Ectodermal cell (in vitro differentiated cells): ENCODE measurements around the gene SLC25A23.

Experiments used
- H3K27ac ChIP-seq: 2 replicates; pipeline ENCODE4 v1.7.0; 2013; ENCODE audit warnings: mild to moderate bottlenecking, low read depth, low read length; ENCODE audit not compliant: insufficient read depth, poor library complexity, severe bottlenecking
- H3K27me3 ChIP-seq: 2 replicates; pipeline ENCODE4 v1.7.0; 2013; ENCODE audit warnings: mild to moderate bottlenecking, low read length; ENCODE audit not compliant: insufficient read depth, control insufficient read depth, poor library complexity, severe bottlenecking
- H3K36me3 ChIP-seq: one replicate; pipeline ENCODE4 v1.7.0; 2013; ENCODE audit warnings: low read length; ENCODE audit not compliant: control insufficient read depth, insufficient read depth
- H3K4me1 ChIP-seq: one replicate; pipeline ENCODE4 v1.7.0; 2013; ENCODE audit warnings: low read length; ENCODE audit not compliant: control insufficient read depth, insufficient read depth
- H3K4me3 ChIP-seq: 2 replicates; pipeline ENCODE4 v1.7.0; 2013; ENCODE audit warnings: low read depth, low read length, control low read depth; ENCODE audit not compliant: insufficient read depth
- H3K9me3 ChIP-seq: 2 replicates; pipeline ENCODE4 v1.7.0; 2013; ENCODE audit warnings: mild to moderate bottlenecking, low read length, moderate library complexity; ENCODE audit not compliant: control insufficient read depth
- WGBS, 2 experiments: methylation state at CpG; one replicate each; pipeline ENCODE4 v1.1.7; 2013; ENCODE audit warnings: missing lambda C conversion rate in 2 of 2; 5-methylcytosine and 5-hydroxymethylcytosine counted together

Gene SLC25A23

GRCh38 chr19:6494438-6495036 is 34.9 kb upstream of the SLC25A23 start:
- Histone ChIP-seq H3K27me3 (no peaks in the 10 kb centered on the region), H3K36me3 (no peaks in the 10 kb centered on the region), H3K4me3 (no peak overlapping the region), H3K27ac (no peak overlapping the region), H3K4me1 (no peaks in the 10 kb centered on the region), H3K9me3 (no peaks in the 10 kb centered on the region)
- 87 to 88% methylated on average over 8 of the region's 8 CpGs for WGBS, 2 experiments

GRCh38 chr19:6491802-6492592 is 32.4 kb upstream of the SLC25A23 start:
- H3K4me1 ChIP-seq = no peaks in the 10 kb centered on the region
- no peak overlapping the region for H3K4me3 ChIP-seq
- no peak overlapping the region for H3K27ac ChIP-seq
- H3K9me3 ChIP-seq = no peaks in the 10 kb centered on the region
- no peaks in the 10 kb centered on the region for H3K27me3 ChIP-seq
- WGBS, 2 experiments = 88% methylated on average over 4 of the region's 4 CpGs
- no peaks in the 10 kb centered on the region for H3K36me3 ChIP-seq

GRCh38 chr19:6490134-6490533 is 30.5 kb upstream of the SLC25A23 start:
- no peaks in the 10 kb centered on the region for H3K4me1 ChIP-seq
- no peaks in the 10 kb centered on the region for H3K27me3 ChIP-seq
- no peaks in the 10 kb centered on the region for H3K9me3 ChIP-seq
- no peak overlapping the region for H3K27ac ChIP-seq
- H3K4me3 ChIP-seq = no peak overlapping the region
- no peaks in the 10 kb centered on the region for H3K36me3 ChIP-seq
- 82 to 84% methylated on average over 2 of the region's 2 CpGs for WGBS, 2 experiments

GRCh38 chr19:6489278-6490061 is 29.9 kb upstream of the SLC25A23 start:
- H3K9me3 ChIP-seq = no peaks in the 10 kb centered on the region
- 76% methylated on average over 15 of the region's 15 CpGs for WGBS, 2 experiments
- no peak overlapping the region for H3K27ac ChIP-seq
- H3K4me3 ChIP-seq = no peak overlapping the region
- no peaks in the 10 kb centered on the region for H3K27me3 ChIP-seq
- no peaks in the 10 kb centered on the region for H3K4me1 ChIP-seq
- no peaks in the 10 kb centered on the region for H3K36me3 ChIP-seq

GRCh38 chr19:6484831-6485230 is 25.2 kb upstream of the SLC25A23 start:
- Histone ChIP-seq H3K36me3 (no peaks in the 10 kb centered on the region), H3K4me1 (no peaks in the 10 kb centered on the region), H3K27me3 (no peaks in the 10 kb centered on the region), H3K27ac (no peak overlapping the region), H3K4me3 (no peak overlapping the region), H3K9me3 (no peaks in the 10 kb centered on the region)
- 91 to 94% methylated on average over 6 of the region's 7 CpGs for whole genome bisulfite sequencing, 2 experiments

- 89 to 91% methylated on average over 8 of the region's 8 CpGs for WGBS, 2 experiments
- no peaks in the 10 kb centered on the region for H3K9me3 ChIP-seq
- no peaks in the 10 kb centered on the region for H3K36me3 ChIP-seq
Measured at GRCh38 chr19:6484230-6484629, 24.6 kb upstream of the SLC25A23 start.

GRCh38 chr19:6483235-6483634 is 23.6 kb upstream of the SLC25A23 start:
- H3K4me3 ChIP-seq = no peak overlapping the region
- H3K27ac ChIP-seq = no peak overlapping the region
- no peaks in the 10 kb centered on the region for H3K4me1 ChIP-seq
- 84 to 86% methylated on average over 3 of the region's 3 CpGs for WGBS, 2 experiments
- no peaks in the 10 kb centered on the region for H3K27me3 ChIP-seq
- H3K36me3 ChIP-seq = no peaks in the 10 kb centered on the region
- H3K9me3 ChIP-seq = no peaks in the 10 kb centered on the region

More at GRCh38 chr19:6484230-6484629, 24.6 kb upstream of the SLC25A23 start:
- Histone ChIP-seq H3K4me3 (no peak overlapping the region), H3K27me3 (no peaks in the 10 kb centered on the region), H3K27ac (no peak overlapping the region), H3K4me1 (no peaks in the 10 kb centered on the region)

DNA sequence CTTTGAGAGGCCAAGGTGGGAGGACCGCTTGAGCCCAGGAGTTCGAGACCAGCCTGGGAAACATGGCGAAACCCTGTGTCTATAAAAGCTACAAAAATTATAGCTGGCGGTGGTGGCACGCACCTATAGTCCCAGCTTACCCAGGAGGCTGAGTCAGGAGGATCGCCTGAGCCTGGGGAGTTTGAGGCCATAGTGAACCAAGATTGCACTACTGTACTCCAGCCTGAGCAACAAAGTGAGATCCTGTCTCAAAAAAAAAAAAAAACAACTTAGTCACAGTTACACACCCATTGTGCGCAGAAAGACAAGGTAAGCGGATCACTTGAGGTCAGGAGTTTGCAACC is 22.7 kb upstream of the SLC25A23 start:
- 92 to 95% methylated on average over 8 of the region's 8 CpGs for WGBS, 2 experiments

GRCh38 chr19:6481541-6482342 is 22.1 kb upstream of the SLC25A23 start, which contains the start of gene DENND1C:
Gene DENND1C (minus strand): TSS chr19:6481787. CDS start chr19:6481695, 92 bp downstream.
- H3K4me1 ChIP-seq = no peaks in the 10 kb centered on the region
- H3K4me3 ChIP-seq = no peak within 1 kb of the TSS
- no peaks in the 10 kb centered on the region for H3K36me3 ChIP-seq
- no peaks in the 10 kb centered on the region for H3K9me3 ChIP-seq
- 57 to 60% methylated on average over 24 of the region's 24 CpGs for WGBS, 2 experiments
- peaks cover 6% of the 10 kb centered on the region for H3K27me3 ChIP-seq
- H3K27ac ChIP-seq = no peak within 1 kb of the TSS

More for the DNA sequence above, 22.7 kb upstream of the SLC25A23 start:
- H3K27ac ChIP-seq = no peak overlapping the region
- H3K4me1 ChIP-seq = no peaks in the 10 kb centered on the region
- H3K27me3 ChIP-seq = peaks cover under 1% of the 10 kb centered on the region
- H3K36me3 ChIP-seq = no peaks in the 10 kb centered on the region
- H3K4me3 ChIP-seq = no peak overlapping the region
- no peaks in the 10 kb centered on the region for H3K9me3 ChIP-seq
